Heart left ventricle (tissue), 16 donors: ENCODE data around the gene OR10H1. TPM values are rescaled to one million over a fixed set of nuclear protein-coding genes. Genes with fewer than 3 reads are reported as not detected.

Experiments
- ATAC-seq, 4 donors: fragments of 200-7000 bp; cut with Tn5 transposase; one replicate each; pipeline ENCODE4 v1.9.1; 2020 to 2022; ENCODE audit warnings: moderate library complexity in 4 of 4, mild to moderate bottlenecking in 3 of 4, moderate number of reproducible peaks in 1 of 4
- DNase-seq, 5 donors: peaks; one replicate each; pipeline ENCODE4 v3.0.0-alpha.2; 2020
- H3K27ac ChIP-seq, 12 donors: fragments of 200-600 bp; sonication (generic) in 4 of 12; one replicate each; pipeline versions ENCODE4 v1.5.0 to v1.8.0; 2016 to 2022; ENCODE audit warnings: mild to moderate bottlenecking in 2 of 12
- H3K27me3 ChIP-seq, 9 donors: fragments of 200-600 bp; sonication (generic) in 2 of 9; one replicate each; pipeline versions ENCODE4 v1.5.1 to v1.8.0; 2016 to 2022; ENCODE audit warnings: mild to moderate bottlenecking in 3 of 9
- H3K36me3 ChIP-seq, 9 donors: fragments of 200-600 bp; sonication (generic) in 2 of 9; one replicate each; pipeline versions ENCODE4 v1.5.0 to v1.8.0; 2018 to 2022; ENCODE audit warnings: mild to moderate bottlenecking in 2 of 9
- H3K4me1 ChIP-seq, 12 donors: fragments of 200-600 bp; sonication (generic) in 4 of 12; one replicate each; pipeline versions ENCODE4 v1.5.0 to v1.8.0; 2016 to 2022; ENCODE audit warnings: mild to moderate bottlenecking in 3 of 12
- H3K4me3 ChIP-seq, 12 donors: fragments of 200-600 bp; sonication (generic) in 4 of 12; one replicate each; pipeline versions ENCODE4 v1.5.0 to v1.8.0; 2017 to 2022; ENCODE audit warnings: mild to moderate bottlenecking in 9 of 12, moderate library complexity in 4 of 12
- H3K9me3 ChIP-seq, 12 donors: fragments of 200-600 bp; sonication (generic) in 4 of 12; one replicate each; pipeline versions ENCODE4 v1.5.0 to v1.8.0; 2016 to 2022; ENCODE audit warnings: mild to moderate bottlenecking in 1 of 12
- CTCF ChIP-seq, 12 donors: fragments of 200-600 bp; sonication (generic) in 4 of 12; IDR thresholded peaks; one replicate each; pipeline versions ENCODE4 v1.5.0 to v1.8.0; 2018 to 2022; ENCODE audit warnings: antibody characterized with exemption in 12 of 12, mild to moderate bottlenecking in 5 of 12
- POLR2A ChIP-seq, 2 donors: fragments of 450-650 bp; IDR thresholded peaks; one replicate each; pipeline ENCODE4 v1.6.1; 2017; ENCODE audit warnings: antibody characterized with exemption in 2 of 2, mild to moderate bottlenecking in 2 of 2, moderate library complexity in 2 of 2
- WGBS, 4 donors: extraction: QIAGEN DNeasy Blood & Tissue Kit in 2 of 4; methylation state at CpG; one replicate each; pipeline versions ENCODE4 v1.1.5 to v1.1.7; 2013 to 2018; 5-methylcytosine and 5-hydroxymethylcytosine counted together
- intact Hi-C, 10 donors: fragments of 100-400 bp; cut with DNase I; formaldehyde crosslinking; loops; one replicate each; pipeline versions ENCODE4 v1.11.1 to v1.14.2; 2022
- long read RNA-seq, 3 donors: library from polyadenylated mRNA; unstranded; transcript quantifications; one replicate each; pipeline ENCODE4 v2.0.0, GENCODE V29; 2020 to 2021
- polyA plus RNA-seq, 2 donors: library from polyadenylated mRNA; stranded (reverse); fragments of 200-250 nt; gene quantifications; one replicate each; pipeline ENCODE4 v1.2.3, GENCODE V29; 2013
- total RNA-seq, 9 donors: library from RNA; depleted of rRNA in 2 of 9; stranded (reverse); fragments of >200 nt in 2 of 9; fragmentation: NEBNext Ultra II Directional in 3 of 9; extraction: Animal tissue kit (Norgen Biotek cat#: 25700) in 3 of 9; gene quantifications; one replicate each; pipeline versions ENCODE4 v1.1.0 to v1.2.4, GENCODE V29; 2016 to 2023
- donor health status: ischemic (EF 13 %, LVEDD 7.1; RV severe dilation, severe dysfunction).
- donor health status: healthy with polysubstance abuse.
- donor health status: DM: no; HTN: yes; CAD: no.
- donor health status: DM: no; HTN: no; CAD: no.
- donor health status: ischemic (EF 25% LVEDD 6.9; RV normal size, moderate dysfunction).
- donor health status: ischemic (EF 25% LVEDD 5.7; RV mildly dilated, moderate dysfunction).
- donor health status: healthy.
- donor health status: DM: yes; HTN: yes; CAD: no.
- donor health status: ischemic (EF 35%, LVEDD 5.7; RV mildly dilated, moderate dysfunction).
- donor health status: nonischemic (EF 11% LVEDD 7.7; RV severe dilation, severe dysfunction).
- donor health status: DM: yes; HTN: yes; CAD: no.
- donor health status: PGD.
- donor health status: ischemic (EF 29% LVEDD 5.4; RV normal size, mild dysfunction).
- donor health status: nonischemic (EF 23%, LVEDD 6.1; RV moderate dilation, normal function).

Gene OR10H1
- total RNA-seq (under 1 TPM in 1 of 9 donors, not detected in 8; 0.07 TPM), polyA plus RNA-seq (not detected)
- long read RNA-seq, donor 1: 0 reads
- long read RNA-seq, donor 2: 0 reads
- long read RNA-seq, donor 3: 0 reads

- Histone ChIP-seq H3K27me3 (peaks cover 0 to 44% (median 0%) of the 10 kb centered on the region in 9 donors), H3K4me1 (no peaks in the 10 kb centered on the region), H3K36me3 (no peaks in the 10 kb centered on the region), H3K27ac (no peak within 1 kb of the TSS), H3K4me3 (no peak within 1 kb of the TSS), H3K9me3 (no peaks in the 10 kb centered on the region)
- WGBS, 4 donors: 51 to 70% (median 66%) methylated on average over 5 of the region's 5 CpGs
- TF ChIP-seq POLR2A (IDR thresholded peaks at IDR 0.05) (no peak), CTCF (IDR thresholded peaks at IDR 0.05) (no peak)
- ATAC-seq (no peak), DNase-seq (no peak)
- intact Hi-C loops: loop anchor here in 1 of 10 donors (10.0 kb wide), 1 partner anchor 181 kb away; no protein-coding TSS in a partner anchor
Measured at GRCh38 chr19:15815306-15815705, at the start of gene OR10H1. Gene OR10H1, minus strand, starts transcription at chr19:15815664. Its CDS starts 7,627 bp downstream, at chr19:15808037.

GRCh38 chr19:15864824-15865223 is 49.4 kb upstream of the OR10H1 start:
- H3K27me3 ChIP-seq: peaks cover 0 to 33% (median 4%) of the 10 kb centered on the region in 9 donors
- intact Hi-C loops: loop anchor here in 7 of 10 donors (5.0 to 10.0 kb wide), 4 partner anchors 230 to 283 kb away; no protein-coding TSS in a partner anchor

GRCh38 chr19:15863272-15863671 is 47.8 kb upstream of the OR10H1 start:
- Histone ChIP-seq H3K4me1 (no peaks in the 10 kb centered on the region), H3K27me3 (peaks cover 0 to 36% (median 4%) of the 10 kb centered on the region in 9 donors), H3K9me3 (no peaks in the 10 kb centered on the region), H3K27ac (no peak overlapping the region), H3K36me3 (no peaks in the 10 kb centered on the region), H3K4me3 (no peak overlapping the region)
- intact Hi-C loops: loop anchor here in 1 of 10 donors (10.0 kb wide), 1 partner anchor 228 kb away; no protein-coding TSS in a partner anchor
- DNase-seq (no peak), ATAC-seq (no peak)
- TF ChIP-seq CTCF (IDR thresholded peaks at IDR 0.05): no peak
- no peak for TF ChIP-seq POLR2A (IDR thresholded peaks at IDR 0.05)
- WGBS, 4 donors: 61 to 74% (median 70%) methylated on average over 8 of the region's 8 CpGs

More at GRCh38 chr19:15864824-15865223, 49.4 kb upstream of the OR10H1 start:
- no peak overlapping the region for H3K27ac ChIP-seq
- no peaks in the 10 kb centered on the region for H3K9me3 ChIP-seq
- DNase-seq (no peak), ATAC-seq (no peak)
- 50 to 59% (median 52%) methylated on average over 5 of the region's 5 CpGs for WGBS, 4 donors
- no peak for TF ChIP-seq POLR2A (IDR thresholded peaks at IDR 0.05)
- TF ChIP-seq CTCF (IDR thresholded peaks at IDR 0.05): no peak
- no peak overlapping the region for H3K4me3 ChIP-seq
- no peaks in the 10 kb centered on the region for H3K4me1 ChIP-seq
- H3K36me3 ChIP-seq: no peaks in the 10 kb centered on the region

GRCh38 chr19:15862444-15862843 is 47.0 kb upstream of the OR10H1 start:
- 34 to 50% (median 44%) methylated on average over 7 of the region's 7 CpGs for WGBS, 4 donors
- Histone ChIP-seq H3K27ac (no peak overlapping the region), H3K36me3 (no peaks in the 10 kb centered on the region), H3K9me3 (no peaks in the 10 kb centered on the region), H3K27me3 (peaks cover 0 to 36% (median 4%) of the 10 kb centered on the region in 9 donors), H3K4me3 (no peak overlapping the region), H3K4me1 (no peaks in the 10 kb centered on the region)
- intact Hi-C loops: loop anchor here in 1 of 10 donors (10.0 kb wide), 1 partner anchor 228 kb away; no protein-coding TSS in a partner anchor
- DNase-seq (no peak), ATAC-seq (no peak)
- TF ChIP-seq POLR2A (IDR thresholded peaks at IDR 0.05): no peak
